ENCODE data around the gene DBR1.

DBR1 gene, protein sequence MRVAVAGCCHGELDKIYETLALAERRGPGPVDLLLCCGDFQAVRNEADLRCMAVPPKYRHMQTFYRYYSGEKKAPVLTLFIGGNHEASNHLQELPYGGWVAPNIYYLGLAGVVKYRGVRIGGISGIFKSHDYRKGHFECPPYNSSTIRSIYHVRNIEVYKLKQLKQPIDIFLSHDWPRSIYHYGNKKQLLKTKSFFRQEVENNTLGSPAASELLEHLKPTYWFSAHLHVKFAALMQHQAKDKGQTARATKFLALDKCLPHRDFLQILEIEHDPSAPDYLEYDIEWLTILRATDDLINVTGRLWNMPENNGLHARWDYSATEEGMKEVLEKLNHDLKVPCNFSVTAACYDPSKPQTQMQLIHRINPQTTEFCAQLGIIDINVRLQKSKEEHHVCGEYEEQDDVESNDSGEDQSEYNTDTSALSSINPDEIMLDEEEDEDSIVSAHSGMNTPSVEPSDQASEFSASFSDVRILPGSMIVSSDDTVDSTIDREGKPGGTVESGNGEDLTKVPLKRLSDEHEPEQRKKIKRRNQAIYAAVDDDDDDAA

DNA sequence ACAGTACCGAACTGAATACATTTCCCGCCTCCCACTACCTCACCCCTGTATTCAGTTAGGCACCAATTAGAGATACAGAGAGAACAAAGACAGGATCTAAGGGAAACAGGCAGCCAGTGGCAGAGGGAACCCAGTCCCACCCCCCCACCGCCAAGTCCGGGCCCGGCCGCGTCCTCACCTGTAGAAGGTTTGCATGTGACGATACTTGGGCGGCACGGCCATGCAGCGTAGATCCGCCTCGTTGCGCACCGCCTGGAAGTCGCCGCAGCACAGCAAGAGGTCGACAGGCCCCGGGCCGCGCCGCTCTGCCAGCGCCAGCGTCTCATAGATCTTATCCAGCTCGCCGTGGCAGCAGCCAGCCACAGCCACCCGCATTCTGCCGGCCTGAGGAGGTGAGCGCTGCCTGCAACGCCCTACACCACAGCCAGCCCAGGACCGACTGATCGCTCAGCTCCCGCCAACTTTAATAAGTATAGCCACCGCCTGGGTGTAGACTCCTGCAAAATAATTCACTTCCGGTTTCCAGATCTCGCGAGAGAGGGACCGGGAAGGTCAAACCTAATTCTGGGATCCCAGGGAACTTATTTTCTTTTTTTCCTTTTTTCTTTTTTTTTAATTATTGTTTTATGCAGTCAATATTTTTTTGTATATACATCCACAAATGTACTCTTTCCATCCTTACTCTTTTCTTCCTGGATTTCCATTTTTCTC lies at the start of gene DBR1:
Gene DBR1, minus strand, starts transcription at position 501 of the 711 bp plus-strand sequence. Its CDS starts 126 bp downstream, at position 375.
- peak within 1 kb of the TSS; percentile 96 to 99 (median 97) for H3K27ac Mint-ChIP-seq
- no peaks in the 10 kb centered on the region for H3K27me3 Mint-ChIP-seq (ENCODE audit: low read depth)
- peaks cover 22% of the 10 kb centered on the region for H3K36me3 Mint-ChIP-seq (ENCODE audit: low read depth)
- H3K4me3 Mint-ChIP-seq = peak within 1 kb of the TSS; percentile 97 to 100 (median 99)
- TF ChIP-seq, protein P1, sequence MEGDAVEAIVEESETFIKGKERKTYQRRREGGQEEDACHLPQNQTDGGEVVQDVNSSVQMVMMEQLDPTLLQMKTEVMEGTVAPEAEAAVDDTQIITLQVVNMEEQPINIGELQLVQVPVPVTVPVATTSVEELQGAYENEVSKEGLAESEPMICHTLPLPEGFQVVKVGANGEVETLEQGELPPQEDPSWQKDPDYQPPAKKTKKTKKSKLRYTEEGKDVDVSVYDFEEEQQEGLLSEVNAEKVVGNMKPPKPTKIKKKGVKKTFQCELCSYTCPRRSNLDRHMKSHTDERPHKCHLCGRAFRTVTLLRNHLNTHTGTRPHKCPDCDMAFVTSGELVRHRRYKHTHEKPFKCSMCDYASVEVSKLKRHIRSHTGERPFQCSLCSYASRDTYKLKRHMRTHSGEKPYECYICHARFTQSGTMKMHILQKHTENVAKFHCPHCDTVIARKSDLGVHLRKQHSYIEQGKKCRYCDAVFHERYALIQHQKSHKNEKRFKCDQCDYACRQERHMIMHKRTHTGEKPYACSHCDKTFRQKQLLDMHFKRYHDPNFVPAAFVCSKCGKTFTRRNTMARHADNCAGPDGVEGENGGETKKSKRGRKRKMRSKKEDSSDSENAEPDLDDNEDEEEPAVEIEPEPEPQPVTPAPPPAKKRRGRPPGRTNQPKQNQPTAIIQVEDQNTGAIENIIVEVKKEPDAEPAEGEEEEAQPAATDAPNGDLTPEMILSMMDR (IDR thresholded peaks at IDR 0.05; ENCODE audit: unreplicated experiment in 3 of 3) = no peak
- no peaks in the 10 kb centered on the region for H3K9me3 Mint-ChIP-seq
- peaks cover 15% of the 10 kb centered on the region for H3K4me1 Mint-ChIP-seq

DNA sequence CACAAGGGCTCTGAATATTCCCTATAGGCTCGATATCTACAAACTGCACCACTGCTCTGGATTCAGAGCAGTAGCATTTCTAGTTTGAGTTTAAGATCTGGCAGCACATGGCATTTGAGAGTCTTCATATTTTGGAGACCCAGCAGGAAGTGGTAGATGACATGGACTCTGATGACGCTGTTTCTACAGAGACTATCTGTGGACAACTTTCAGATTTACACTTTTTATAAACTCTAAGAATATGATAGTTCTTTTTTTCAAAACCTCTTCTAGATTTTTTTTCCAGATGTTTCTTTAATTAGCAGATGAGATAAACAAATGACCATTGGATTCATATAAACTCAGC lies 48.2 kb upstream of the DBR1 start:
- Mint-ChIP-seq H3K4me1 (no peaks in the 10 kb centered on the region), H3K4me3 (no peak overlapping the region), H3K27ac (no peak overlapping the region), H3K36me3 (ENCODE audit: low read depth) (peaks cover 49% of the 10 kb centered on the region), H3K9me3 (no peaks in the 10 kb centered on the region), H3K27me3 (ENCODE audit: low read depth) (no peaks in the 10 kb centered on the region)
- TF ChIP-seq, protein P1 (IDR thresholded peaks at IDR 0.05; ENCODE audit: unreplicated experiment in 3 of 3) = no peak

DNA sequence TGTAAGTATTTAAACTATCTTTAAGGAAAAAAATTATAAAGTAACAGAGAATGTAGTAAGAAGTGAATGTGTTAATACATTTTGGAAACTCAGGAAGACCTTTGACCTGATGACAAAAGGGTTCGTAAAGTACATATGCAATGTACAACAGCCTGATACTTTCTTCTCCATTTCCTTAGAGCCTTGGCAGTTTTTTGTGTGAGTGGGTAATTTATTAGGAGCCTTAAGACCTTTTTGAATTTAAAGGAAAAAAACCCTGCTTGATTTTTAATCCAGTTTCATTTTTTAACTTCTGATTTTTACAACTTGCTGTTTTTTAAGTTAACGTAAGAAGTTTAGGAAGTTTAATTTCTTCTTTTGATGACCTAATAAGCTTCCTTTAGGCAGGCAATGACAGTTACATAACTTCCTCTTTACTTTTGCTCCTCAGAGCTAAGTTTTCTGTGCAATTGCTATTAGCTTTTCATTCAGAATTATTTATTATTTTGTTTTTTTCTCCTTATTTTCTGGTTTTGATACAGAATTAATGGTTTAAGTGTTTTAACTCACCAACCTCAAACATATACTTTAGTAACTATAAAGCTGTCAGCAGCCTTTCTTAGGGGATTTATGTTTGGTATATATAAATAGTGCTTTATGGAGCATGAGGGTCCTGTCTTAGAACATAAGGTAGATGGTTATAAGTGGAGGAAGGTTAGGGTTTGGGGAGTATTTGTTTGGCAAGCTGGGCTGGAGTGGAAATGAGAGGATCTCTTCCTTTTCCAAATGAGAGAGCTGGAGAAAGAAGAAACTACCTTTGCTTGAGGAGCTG lies 47.6 kb upstream of the DBR1 start:
- TF ChIP-seq, protein P1 (IDR thresholded peaks at IDR 0.05; ENCODE audit: unreplicated experiment in 3 of 3) = no peak
- Mint-ChIP-seq H3K4me3 (no peak overlapping the region), H3K27me3 (ENCODE audit: low read depth) (no peaks in the 10 kb centered on the region), H3K27ac (no peak overlapping the region), H3K4me1 (no peaks in the 10 kb centered on the region), H3K36me3 (ENCODE audit: low read depth) (peaks cover 44% of the 10 kb centered on the region), H3K9me3 (no peaks in the 10 kb centered on the region)

DNA sequence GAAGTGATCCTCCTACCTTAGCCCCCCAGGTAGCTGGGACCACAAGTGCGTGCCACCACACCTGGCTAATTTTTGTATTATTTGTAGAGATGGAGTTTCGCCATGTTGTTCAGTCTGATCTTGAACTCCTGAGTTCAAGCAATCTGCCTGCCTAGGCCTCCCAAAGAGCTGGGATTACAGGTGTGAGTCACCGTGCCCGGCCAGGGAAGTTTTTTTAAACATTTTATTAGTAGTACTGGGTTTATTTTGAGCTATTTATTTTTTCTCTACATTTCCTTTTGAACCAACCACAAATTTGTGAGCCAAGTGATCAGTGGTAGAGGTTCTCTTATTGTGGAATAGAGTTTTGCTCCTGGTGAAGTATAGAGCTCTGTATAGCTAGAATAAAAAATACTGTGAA lies 46.1 kb upstream of the DBR1 start:
- TF ChIP-seq, protein P1 (IDR thresholded peaks at IDR 0.05; ENCODE audit: unreplicated experiment in 3 of 3) = no peak
- no peaks in the 10 kb centered on the region for H3K4me1 Mint-ChIP-seq
- no peak overlapping the region for H3K4me3 Mint-ChIP-seq
- H3K27ac Mint-ChIP-seq = no peak overlapping the region
- H3K36me3 Mint-ChIP-seq (ENCODE audit: low read depth) = peaks cover 33% of the 10 kb centered on the region
- H3K27me3 Mint-ChIP-seq (ENCODE audit: low read depth) = no peaks in the 10 kb centered on the region
- no peaks in the 10 kb centered on the region for H3K9me3 Mint-ChIP-seq

DNA sequence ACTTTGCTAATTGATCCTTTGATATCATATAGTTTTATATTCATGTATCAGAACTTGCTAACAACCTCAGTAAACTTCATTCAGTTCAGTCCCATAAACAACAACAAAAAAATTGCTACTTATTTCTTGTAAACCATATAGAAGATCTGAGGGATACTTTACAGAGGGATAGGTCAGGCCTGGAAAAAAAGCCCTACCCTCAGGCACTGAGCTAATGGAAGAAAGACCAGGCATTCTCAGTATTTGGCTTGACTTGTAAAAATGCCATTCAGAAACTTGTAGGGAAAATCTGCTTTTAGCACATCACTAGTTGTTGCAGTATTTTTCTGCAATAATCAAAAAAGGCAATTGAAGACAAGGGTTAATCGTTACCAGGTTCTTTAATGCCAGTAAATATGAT lies 45.5 kb upstream of the DBR1 start:
- Mint-ChIP-seq H3K36me3 (ENCODE audit: low read depth) (peaks cover 28% of the 10 kb centered on the region), H3K27me3 (ENCODE audit: low read depth) (no peaks in the 10 kb centered on the region), H3K4me1 (no peaks in the 10 kb centered on the region), H3K4me3 (no peak overlapping the region), H3K27ac (no peak overlapping the region), H3K9me3 (no peaks in the 10 kb centered on the region)
- TF ChIP-seq, protein P1 (IDR thresholded peaks at IDR 0.05; ENCODE audit: unreplicated experiment in 3 of 3) = no peak
